ENCODE measurements around the gene NQO1.

The NQO1 gene

DNA sequence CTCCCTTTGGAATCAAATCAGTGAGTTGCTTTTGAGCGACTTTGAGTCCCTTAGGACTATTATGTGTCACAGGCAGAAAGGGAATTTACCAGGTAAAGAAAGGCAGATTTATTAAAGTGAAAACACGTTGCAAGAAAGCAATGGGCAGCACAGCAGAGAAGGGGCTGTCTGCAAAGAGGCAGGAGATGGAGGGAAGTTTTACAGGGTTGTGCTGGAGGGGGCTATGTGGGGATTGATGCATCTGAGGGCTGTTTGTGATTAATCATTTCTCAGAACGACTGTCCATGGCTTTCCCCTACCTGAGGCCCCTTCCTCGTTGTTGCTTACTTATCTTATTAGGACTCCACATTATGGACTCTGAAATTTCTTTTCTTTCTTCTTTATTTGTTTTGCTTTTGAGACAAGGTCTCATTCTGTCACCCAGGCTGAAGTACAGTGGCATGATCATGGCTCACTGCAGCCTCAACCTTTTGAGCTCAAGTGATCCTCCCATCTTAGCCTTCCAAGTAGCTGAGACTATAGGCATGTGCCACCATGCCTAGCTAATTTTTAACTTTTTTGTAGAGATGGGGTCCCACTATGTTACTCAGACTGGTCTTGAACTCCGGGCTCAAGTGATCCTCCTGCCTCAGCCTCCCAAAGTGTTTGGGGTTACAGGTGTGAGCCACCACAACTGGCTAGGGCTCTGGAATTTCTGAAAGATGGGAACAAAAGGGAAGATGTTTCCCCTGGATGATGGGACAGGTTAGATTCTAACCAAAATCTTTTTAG lies 41.3 kb upstream of the NQO1 start:
- no peaks in the 10 kb centered on the region for H3K27me3 ChIP-seq (ENCODE audit: insufficient read depth, low read length, poor library complexity)
- H3K9me3 ChIP-seq (ENCODE audit: insufficient read depth, low read length, severe bottlenecking): no peaks in the 10 kb centered on the region
- peaks cover 11% of the 10 kb centered on the region; the same call in 1 of the 2 replicates for H3K79me2 ChIP-seq (ENCODE audit: insufficient read depth, low read length)
- no peaks in the 10 kb centered on the region for H3K36me3 ChIP-seq (ENCODE audit: insufficient read depth, low read length)
- H3K9ac ChIP-seq (ENCODE audit: low read depth, low read length): no peak overlapping the region
- H4K20me1 ChIP-seq (ENCODE audit: insufficient read depth, low read length): no peaks in the 10 kb centered on the region
- DNase-seq (no peak), ATAC-seq (ENCODE audit: insufficient read depth, low read depth) (no peak)
- no peak overlapping the region for H3K27ac ChIP-seq (ENCODE audit: low read length)
- H3K4me3 ChIP-seq (ENCODE audit: low read depth in 1 of 2, low read length in 2 of 2): no peak overlapping the region
- peaks cover 13% of the 10 kb centered on the region for H3K4me1 ChIP-seq (ENCODE audit: insufficient read depth, low read length)
- TF ChIP-seq, protein P1, sequence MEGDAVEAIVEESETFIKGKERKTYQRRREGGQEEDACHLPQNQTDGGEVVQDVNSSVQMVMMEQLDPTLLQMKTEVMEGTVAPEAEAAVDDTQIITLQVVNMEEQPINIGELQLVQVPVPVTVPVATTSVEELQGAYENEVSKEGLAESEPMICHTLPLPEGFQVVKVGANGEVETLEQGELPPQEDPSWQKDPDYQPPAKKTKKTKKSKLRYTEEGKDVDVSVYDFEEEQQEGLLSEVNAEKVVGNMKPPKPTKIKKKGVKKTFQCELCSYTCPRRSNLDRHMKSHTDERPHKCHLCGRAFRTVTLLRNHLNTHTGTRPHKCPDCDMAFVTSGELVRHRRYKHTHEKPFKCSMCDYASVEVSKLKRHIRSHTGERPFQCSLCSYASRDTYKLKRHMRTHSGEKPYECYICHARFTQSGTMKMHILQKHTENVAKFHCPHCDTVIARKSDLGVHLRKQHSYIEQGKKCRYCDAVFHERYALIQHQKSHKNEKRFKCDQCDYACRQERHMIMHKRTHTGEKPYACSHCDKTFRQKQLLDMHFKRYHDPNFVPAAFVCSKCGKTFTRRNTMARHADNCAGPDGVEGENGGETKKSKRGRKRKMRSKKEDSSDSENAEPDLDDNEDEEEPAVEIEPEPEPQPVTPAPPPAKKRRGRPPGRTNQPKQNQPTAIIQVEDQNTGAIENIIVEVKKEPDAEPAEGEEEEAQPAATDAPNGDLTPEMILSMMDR (IDR thresholded peaks at IDR 0.05; ENCODE audit: borderline replicate concordance, extremely low read depth, low read length, poor library complexity, severe bottlenecking): no peak
- no peak for TF ChIP-seq EZH2 (IDR thresholded peaks at IDR 0.05; ENCODE audit: borderline replicate concordance, low read depth, low read length, severe bottlenecking)
- H2AFZ ChIP-seq (ENCODE audit: low read depth, low read length): no peak overlapping the region
- no peak overlapping the region for H3K4me2 ChIP-seq (ENCODE audit: insufficient read depth, low read length)

DNA sequence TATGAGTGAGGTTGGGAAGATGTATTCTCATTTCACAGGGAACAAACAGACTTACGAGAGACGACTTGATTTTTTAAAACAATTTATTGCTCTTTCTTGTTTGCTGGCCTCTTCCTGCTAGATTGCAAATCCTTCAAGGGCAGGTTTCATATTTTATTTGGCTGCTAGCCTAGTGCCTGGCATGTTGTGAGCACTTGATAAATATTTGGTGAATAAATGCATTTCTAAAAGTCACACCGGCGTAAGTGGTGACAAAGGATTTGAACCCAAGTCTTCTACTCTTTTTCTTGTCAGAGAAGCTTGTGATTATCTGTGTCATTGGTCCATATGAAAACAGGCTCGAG lies 37.2 kb upstream of the NQO1 start:
- peaks cover 8% of the 10 kb centered on the region; the same call in 1 of the 2 replicates for H3K79me2 ChIP-seq (ENCODE audit: insufficient read depth, low read length)
- DNase-seq (no peak), ATAC-seq (ENCODE audit: insufficient read depth, low read depth) (no peak)
- H3K9ac ChIP-seq (ENCODE audit: low read depth, low read length): no peak overlapping the region
- no peaks in the 10 kb centered on the region for H3K9me3 ChIP-seq (ENCODE audit: insufficient read depth, low read length, severe bottlenecking)
- H3K4me1 ChIP-seq (ENCODE audit: insufficient read depth, low read length): peaks cover 24% of the 10 kb centered on the region
- no peaks in the 10 kb centered on the region for H3K36me3 ChIP-seq (ENCODE audit: insufficient read depth, low read length)
- H3K27ac ChIP-seq (ENCODE audit: low read length): no peak overlapping the region
- peak overlapping the region; percentile 79; the same call in 1 of the 2 replicates for H3K4me2 ChIP-seq (ENCODE audit: insufficient read depth, low read length)
- no peak overlapping the region for H3K4me3 ChIP-seq (ENCODE audit: low read depth in 1 of 2, low read length in 2 of 2)
- no peaks in the 10 kb centered on the region for H3K27me3 ChIP-seq (ENCODE audit: insufficient read depth, low read length, poor library complexity)
- H2AFZ ChIP-seq (ENCODE audit: low read depth, low read length): no peak overlapping the region
- H4K20me1 ChIP-seq (ENCODE audit: insufficient read depth, low read length): no peaks in the 10 kb centered on the region
- TF ChIP-seq EZH2 (IDR thresholded peaks at IDR 0.05; ENCODE audit: borderline replicate concordance, low read depth, low read length, severe bottlenecking): no peak
- TF ChIP-seq, protein P1 (IDR thresholded peaks at IDR 0.05; ENCODE audit: borderline replicate concordance, extremely low read depth, low read length, poor library complexity, severe bottlenecking): no peak

DNA sequence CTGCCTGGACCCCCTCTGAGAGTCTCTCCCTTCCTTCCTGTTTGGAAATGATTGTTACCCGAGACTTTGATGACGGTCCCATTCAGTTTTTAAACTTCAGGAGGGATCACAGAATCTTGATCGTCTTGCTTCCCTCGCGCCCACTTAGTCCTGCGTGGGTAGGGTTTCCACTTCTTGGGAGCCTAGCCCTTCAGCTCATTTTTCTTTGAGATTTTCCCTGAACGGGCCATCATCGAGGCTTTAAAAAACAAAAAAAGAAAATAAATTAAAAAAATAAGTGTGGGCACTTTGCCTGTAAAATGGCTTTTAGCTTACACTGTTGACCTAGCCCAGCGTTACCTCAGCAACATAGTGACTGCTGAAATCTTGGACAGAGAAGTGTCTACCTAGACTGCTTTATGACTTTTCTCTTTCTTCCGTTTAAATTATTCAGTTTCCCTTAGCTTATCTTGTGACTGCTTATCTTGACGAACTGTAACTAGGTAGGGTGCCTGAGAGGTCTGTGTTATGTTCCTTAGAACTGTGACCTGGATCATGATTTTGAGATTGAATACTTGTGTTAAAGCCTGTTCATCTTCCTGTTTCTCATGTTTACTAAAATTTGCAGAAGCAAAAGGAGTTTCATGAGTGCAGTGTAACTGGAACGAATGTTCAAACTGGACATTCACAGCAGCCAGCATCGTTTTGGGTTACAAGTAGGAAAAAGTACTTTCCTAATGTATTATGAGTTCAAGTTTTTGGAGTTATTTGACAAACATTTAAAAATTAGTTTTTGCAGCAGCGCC lies 36.6 kb upstream of the NQO1 start:
- H3K36me3 ChIP-seq (ENCODE audit: insufficient read depth, low read length): no peaks in the 10 kb centered on the region
- H3K9me3 ChIP-seq (ENCODE audit: insufficient read depth, low read length, severe bottlenecking): no peaks in the 10 kb centered on the region
- H3K4me2 ChIP-seq (ENCODE audit: insufficient read depth, low read length): peak overlapping the region; percentile 79
- H3K27me3 ChIP-seq (ENCODE audit: insufficient read depth, low read length, poor library complexity): no peaks in the 10 kb centered on the region
- H4K20me1 ChIP-seq (ENCODE audit: insufficient read depth, low read length): no peaks in the 10 kb centered on the region
- H3K4me3 ChIP-seq (ENCODE audit: low read depth in 1 of 2, low read length in 2 of 2): peak overlapping the region; percentile 51 to 84; a peak in 3 of 4 replicates
- ATAC-seq (ENCODE audit: insufficient read depth, low read depth) (no peak; the same call in 2 of the 3 replicates), DNase-seq (no peak)
- peak overlapping the region; percentile 84 for H3K27ac ChIP-seq (ENCODE audit: low read length)
- peaks cover 8% of the 10 kb centered on the region; the same call in 1 of the 2 replicates for H3K79me2 ChIP-seq (ENCODE audit: insufficient read depth, low read length)
- TF ChIP-seq, protein P1 (IDR thresholded peaks at IDR 0.05; ENCODE audit: borderline replicate concordance, extremely low read depth, low read length, poor library complexity, severe bottlenecking): no peak
- TF ChIP-seq EZH2 (IDR thresholded peaks at IDR 0.05; ENCODE audit: borderline replicate concordance, low read depth, low read length, severe bottlenecking): no peak
- peak overlapping the region; percentile 90 for H2AFZ ChIP-seq (ENCODE audit: low read depth, low read length)
- H3K9ac ChIP-seq (ENCODE audit: low read depth, low read length): peak overlapping the region; percentile 75
- H3K4me1 ChIP-seq (ENCODE audit: insufficient read depth, low read length): peaks cover 24% of the 10 kb centered on the region

All from DND-41 (cell line).